ENCODE measurements around the gene VPS13D. TPM values are rescaled to one million over a fixed set of nuclear protein-coding genes. Genes with fewer than 3 reads are reported as not detected.

Gene VPS13D
- polyA plus RNA-seq, 1 of the 3 experiments (the other 2 are of a cell fraction), result 15.0 TPM

DNA sequence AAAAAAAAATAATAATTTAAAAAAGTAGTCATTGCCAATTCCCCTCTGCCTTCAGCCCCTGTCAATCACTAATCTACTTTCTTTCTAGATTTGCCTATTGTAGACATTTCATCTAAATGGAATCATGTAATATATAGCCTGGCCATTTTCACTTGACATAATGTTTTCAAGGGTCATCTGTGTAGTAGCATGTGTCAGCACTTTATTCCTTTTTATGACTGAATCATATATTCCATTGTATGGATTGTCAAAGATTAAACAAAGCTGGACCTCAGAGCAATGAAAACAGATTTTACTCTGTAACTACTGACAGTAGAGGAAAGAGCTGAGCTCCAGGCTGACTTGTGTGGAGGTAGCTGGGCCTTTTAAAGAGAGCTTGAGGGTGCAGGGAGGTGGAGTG, 15.9 kb downstream of the VPS13D start:
- Histone ChIP-seq H3K9ac (no peak overlapping the region), H3K27me3 (ENCODE audit: insufficient read depth) (no peaks in the 10 kb centered on the region), H3K4me2 (no peak overlapping the region), H3K4me1 (ENCODE audit: control insufficient read depth in 1 of 2, insufficient read depth in 2 of 2, low read depth in 1 of 2, low read length in 1 of 2) (no peaks in the 10 kb centered on the region), H3F3A (replicated peaks; ENCODE audit: insufficient read depth) (no peaks in the 10 kb centered on the region), H3K79me2 (ENCODE audit: insufficient read depth) (no peaks in the 10 kb centered on the region; the same call in 1 of the 2 replicates), H3K9me2 (no peaks in the 10 kb centered on the region), H4K20me1 (ENCODE audit: insufficient read depth) (no peaks in the 10 kb centered on the region), H3K4me3 (ENCODE audit: low read depth in 2 of 2, low read length in 1 of 2) (no peak overlapping the region), H3K9me3 (no peaks in the 10 kb centered on the region), H3K27ac (ENCODE audit: low read depth in 2 of 2, low read length in 1 of 2) (no peak overlapping the region), H3K36me3 (replicated peaks in 1 of 2; ENCODE audit: control insufficient read depth in 1 of 2, insufficient read depth in 2 of 2, low read length in 1 of 2) (peaks cover 33 to 55% of the 10 kb centered on the region in 2 experiments), H2AFZ (ENCODE audit: low read depth) (no peak overlapping the region)
- ChIA-PET POLR2A (no interaction called here), CTCF (interaction anchor here (2.8 kb wide), 1 partner anchor 11 kb away, joined by 8 read pairs; no protein-coding TSS in a partner anchor)
- no peak for DNase-seq
- TF ChIP-seq TAF1 (IDR thresholded peaks at IDR 0.05; ENCODE audit: borderline replicate concordance, low read depth, low read length) (no peak), FOXM1 (IDR thresholded peaks at IDR 0.05; ENCODE audit: low read depth) (no peak), RFX5 (IDR thresholded peaks at IDR 0.05; ENCODE audit: low read length) (no peak), EP300 (IDR thresholded peaks at IDR 0.05; ENCODE audit: borderline replicate concordance in 1 of 2, low read depth in 1 of 2, low read length in 1 of 2) (no peak), NRF1 (IDR thresholded peaks at IDR 0.05; ENCODE audit: low read depth, low read length) (no peak), MXI1 (IDR thresholded peaks at IDR 0.05; ENCODE audit: low read depth, low read length) (no peak), RCOR1 (IDR thresholded peaks at IDR 0.05; ENCODE audit: low read length) (no peak), CHD2 (IDR thresholded peaks at IDR 0.05; ENCODE audit: low read length, partially characterized antibody) (no peak), TEAD4 (IDR thresholded peaks at IDR 0.05; ENCODE audit: borderline replicate concordance, insufficient read depth) (no peak), JUND (IDR thresholded peaks at IDR 0.05) (no peak), MEF2A (IDR thresholded peaks at IDR 0.05; ENCODE audit: borderline replicate concordance, low read depth) (no peak)
- TF ChIP-seq, protein P1, sequence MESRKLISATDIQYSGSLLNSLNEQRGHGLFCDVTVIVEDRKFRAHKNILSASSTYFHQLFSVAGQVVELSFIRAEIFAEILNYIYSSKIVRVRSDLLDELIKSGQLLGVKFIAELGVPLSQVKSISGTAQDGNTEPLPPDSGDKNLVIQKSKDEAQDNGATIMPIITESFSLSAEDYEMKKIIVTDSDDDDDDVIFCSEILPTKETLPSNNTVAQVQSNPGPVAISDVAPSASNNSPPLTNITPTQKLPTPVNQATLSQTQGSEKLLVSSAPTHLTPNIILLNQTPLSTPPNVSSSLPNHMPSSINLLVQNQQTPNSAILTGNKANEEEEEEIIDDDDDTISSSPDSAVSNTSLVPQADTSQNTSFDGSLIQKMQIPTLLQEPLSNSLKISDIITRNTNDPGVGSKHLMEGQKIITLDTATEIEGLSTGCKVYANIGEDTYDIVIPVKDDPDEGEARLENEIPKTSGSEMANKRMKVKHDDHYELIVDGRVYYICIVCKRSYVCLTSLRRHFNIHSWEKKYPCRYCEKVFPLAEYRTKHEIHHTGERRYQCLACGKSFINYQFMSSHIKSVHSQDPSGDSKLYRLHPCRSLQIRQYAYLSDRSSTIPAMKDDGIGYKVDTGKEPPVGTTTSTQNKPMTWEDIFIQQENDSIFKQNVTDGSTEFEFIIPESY (IDR thresholded peaks at IDR 0.05; ENCODE audit: borderline replicate concordance, low read depth), result no peak
- TF ChIP-seq, protein P2, sequence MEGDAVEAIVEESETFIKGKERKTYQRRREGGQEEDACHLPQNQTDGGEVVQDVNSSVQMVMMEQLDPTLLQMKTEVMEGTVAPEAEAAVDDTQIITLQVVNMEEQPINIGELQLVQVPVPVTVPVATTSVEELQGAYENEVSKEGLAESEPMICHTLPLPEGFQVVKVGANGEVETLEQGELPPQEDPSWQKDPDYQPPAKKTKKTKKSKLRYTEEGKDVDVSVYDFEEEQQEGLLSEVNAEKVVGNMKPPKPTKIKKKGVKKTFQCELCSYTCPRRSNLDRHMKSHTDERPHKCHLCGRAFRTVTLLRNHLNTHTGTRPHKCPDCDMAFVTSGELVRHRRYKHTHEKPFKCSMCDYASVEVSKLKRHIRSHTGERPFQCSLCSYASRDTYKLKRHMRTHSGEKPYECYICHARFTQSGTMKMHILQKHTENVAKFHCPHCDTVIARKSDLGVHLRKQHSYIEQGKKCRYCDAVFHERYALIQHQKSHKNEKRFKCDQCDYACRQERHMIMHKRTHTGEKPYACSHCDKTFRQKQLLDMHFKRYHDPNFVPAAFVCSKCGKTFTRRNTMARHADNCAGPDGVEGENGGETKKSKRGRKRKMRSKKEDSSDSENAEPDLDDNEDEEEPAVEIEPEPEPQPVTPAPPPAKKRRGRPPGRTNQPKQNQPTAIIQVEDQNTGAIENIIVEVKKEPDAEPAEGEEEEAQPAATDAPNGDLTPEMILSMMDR (IDR thresholded peaks at IDR 0.05), result no peak
- TF ChIP-seq, protein P3, sequence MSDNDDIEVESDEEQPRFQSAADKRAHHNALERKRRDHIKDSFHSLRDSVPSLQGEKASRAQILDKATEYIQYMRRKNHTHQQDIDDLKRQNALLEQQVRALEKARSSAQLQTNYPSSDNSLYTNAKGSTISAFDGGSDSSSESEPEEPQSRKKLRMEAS (IDR thresholded peaks at IDR 0.05; ENCODE audit: low read depth), result no peak
- TF ChIP-seq, protein P4, sequence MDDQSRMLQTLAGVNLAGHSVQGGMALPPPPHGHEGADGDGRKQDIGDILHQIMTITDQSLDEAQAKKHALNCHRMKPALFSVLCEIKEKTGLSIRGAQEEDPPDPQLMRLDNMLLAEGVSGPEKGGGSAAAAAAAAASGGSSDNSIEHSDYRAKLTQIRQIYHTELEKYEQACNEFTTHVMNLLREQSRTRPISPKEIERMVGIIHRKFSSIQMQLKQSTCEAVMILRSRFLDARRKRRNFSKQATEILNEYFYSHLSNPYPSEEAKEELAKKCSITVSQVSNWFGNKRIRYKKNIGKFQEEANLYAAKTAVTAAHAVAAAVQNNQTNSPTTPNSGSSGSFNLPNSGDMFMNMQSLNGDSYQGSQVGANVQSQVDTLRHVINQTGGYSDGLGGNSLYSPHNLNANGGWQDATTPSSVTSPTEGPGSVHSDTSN (IDR thresholded peaks at IDR 0.05), result no peak
- TF ChIP-seq, protein P5, sequence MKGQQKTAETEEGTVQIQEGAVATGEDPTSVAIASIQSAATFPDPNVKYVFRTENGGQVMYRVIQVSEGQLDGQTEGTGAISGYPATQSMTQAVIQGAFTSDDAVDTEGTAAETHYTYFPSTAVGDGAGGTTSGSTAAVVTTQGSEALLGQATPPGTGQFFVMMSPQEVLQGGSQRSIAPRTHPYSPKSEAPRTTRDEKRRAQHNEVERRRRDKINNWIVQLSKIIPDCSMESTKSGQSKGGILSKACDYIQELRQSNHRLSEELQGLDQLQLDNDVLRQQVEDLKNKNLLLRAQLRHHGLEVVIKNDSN (IDR thresholded peaks at IDR 0.05; ENCODE audit: borderline replicate concordance, low read depth), result no peak

All from SK-N-SH (cell line).